BE2C (cell line): ENCODE measurements around the gene H2BK1.

ENCODE experiments used
- DNase-seq: peaks from one replicate; pipeline ENCODE4 v3.0.0-alpha.2; 2020
- H3K27me3 ChIP-seq: fragments of 250-450 bp; sonication (Bioruptor Pico); 2 replicates; pipeline ENCODE4 v1.5.1; 2020; ENCODE audit warnings: mild to moderate bottlenecking
- H3K36me3 ChIP-seq: fragments of 250-450 bp; sonication (Bioruptor Pico); 2 replicates; pipeline ENCODE4 v1.5.1; 2020; ENCODE audit warnings: mild to moderate bottlenecking
- H3K4me1 ChIP-seq: fragments of 250-450 bp; sonication (Bioruptor Pico); 2 replicates; pipeline ENCODE4 v1.5.1; 2020
- H3K4me3 ChIP-seq: 2 replicates; pipeline ENCODE4 v1.5.1; 2011; ENCODE audit warnings: low read depth, low read length
- H3K9me3 ChIP-seq: fragments of 250-450 bp; sonication (Bioruptor Pico); 2 replicates; pipeline ENCODE4 v1.5.1; 2020
- CTCF ChIP-seq: IDR thresholded peaks from 2 replicates; pipeline ENCODE4 v1.5.1; 2012; ENCODE audit warnings: mild to moderate bottlenecking, low read depth, low read length

Gene H2BK1

GRCh38 chr7:151173386-151174245 is 36.7 kb downstream of the H2BK1 start:
- H3K27me3 ChIP-seq, result peaks cover 46% of the 10 kb centered on the region
- DNase-seq, result no peak
- no peak overlapping the region for H3K4me3 ChIP-seq
- no peak for TF ChIP-seq CTCF
- H3K9me3 ChIP-seq, result no peaks in the 10 kb centered on the region
- H3K36me3 ChIP-seq, result no peaks in the 10 kb centered on the region
- H3K4me1 ChIP-seq, result no peaks in the 10 kb centered on the region

GRCh38 chr7:151172273-151173141 is 37.8 kb downstream of the H2BK1 start:
- peaks cover 57% of the 10 kb centered on the region for H3K27me3 ChIP-seq
- no peaks in the 10 kb centered on the region for H3K9me3 ChIP-seq
- no peaks in the 10 kb centered on the region for H3K36me3 ChIP-seq
- DNase-seq, result peak; percentile 75
- H3K4me3 ChIP-seq, result no peak overlapping the region
- peak; percentile 100 for TF ChIP-seq CTCF
- H3K4me1 ChIP-seq, result no peaks in the 10 kb centered on the region

- H3K27me3 ChIP-seq, result peaks cover 92% of the 10 kb centered on the region
- DNase-seq, result no peak
- no peak overlapping the region for H3K4me3 ChIP-seq
- H3K9me3 ChIP-seq, result no peaks in the 10 kb centered on the region
- no peaks in the 10 kb centered on the region for H3K4me1 ChIP-seq
- no peaks in the 10 kb centered on the region for H3K36me3 ChIP-seq
- no peak for TF ChIP-seq CTCF
These were observed 41.5 kb downstream of the H2BK1 start for GRCh38 chr7:151168787-151169162.

GRCh38 chr7:151168003-151168786 is 42.1 kb downstream of the H2BK1 start:
- no peaks in the 10 kb centered on the region for H3K9me3 ChIP-seq
- no peaks in the 10 kb centered on the region for H3K4me1 ChIP-seq
- peak; percentile 76 for TF ChIP-seq CTCF
- H3K36me3 ChIP-seq, result no peaks in the 10 kb centered on the region
- peak; percentile 57 for DNase-seq
- peaks cover 91% of the 10 kb centered on the region for H3K27me3 ChIP-seq
- H3K4me3 ChIP-seq, result peak overlapping the region; percentile 30

- Histone ChIP-seq H3K4me1 (no peaks in the 10 kb centered on the region), H3K4me3 (peak within 1 kb of the TSS; percentile 30), H3K36me3 (no peaks in the 10 kb centered on the region), H3K9me3 (no peaks in the 10 kb centered on the region), H3K27me3 (peaks cover 90% of the 10 kb centered on the region)
- no peak for DNase-seq
- no peak for TF ChIP-seq CTCF
These were observed 42.9 kb downstream of the H2BK1 start, which contains the start of gene GBX1 for GRCh38 chr7:151167197-151167961. GBX1 (minus strand) TSS chr7:151167694; CDS start chr7:151167548, 146 bp downstream.
